Measurements from ENCODE around the gene LDB2.

- TF ChIP-seq, protein P1, sequence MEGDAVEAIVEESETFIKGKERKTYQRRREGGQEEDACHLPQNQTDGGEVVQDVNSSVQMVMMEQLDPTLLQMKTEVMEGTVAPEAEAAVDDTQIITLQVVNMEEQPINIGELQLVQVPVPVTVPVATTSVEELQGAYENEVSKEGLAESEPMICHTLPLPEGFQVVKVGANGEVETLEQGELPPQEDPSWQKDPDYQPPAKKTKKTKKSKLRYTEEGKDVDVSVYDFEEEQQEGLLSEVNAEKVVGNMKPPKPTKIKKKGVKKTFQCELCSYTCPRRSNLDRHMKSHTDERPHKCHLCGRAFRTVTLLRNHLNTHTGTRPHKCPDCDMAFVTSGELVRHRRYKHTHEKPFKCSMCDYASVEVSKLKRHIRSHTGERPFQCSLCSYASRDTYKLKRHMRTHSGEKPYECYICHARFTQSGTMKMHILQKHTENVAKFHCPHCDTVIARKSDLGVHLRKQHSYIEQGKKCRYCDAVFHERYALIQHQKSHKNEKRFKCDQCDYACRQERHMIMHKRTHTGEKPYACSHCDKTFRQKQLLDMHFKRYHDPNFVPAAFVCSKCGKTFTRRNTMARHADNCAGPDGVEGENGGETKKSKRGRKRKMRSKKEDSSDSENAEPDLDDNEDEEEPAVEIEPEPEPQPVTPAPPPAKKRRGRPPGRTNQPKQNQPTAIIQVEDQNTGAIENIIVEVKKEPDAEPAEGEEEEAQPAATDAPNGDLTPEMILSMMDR (IDR thresholded peaks at IDR 0.05 in 4 of 5, conservative IDR thresholded peaks at IDR 0.05 in 1 of 5) = no peak
- TF ChIP-seq POLR2A (IDR thresholded peaks at IDR 0.05) = no peak
Observed at GRCh38 chr4:16617435-16617834, 281.0 kb downstream of the LDB2 start.
